ENCODE data around the gene FMNL2. TPM values are rescaled to one million over a fixed set of nuclear protein-coding genes. Genes with fewer than 3 reads are reported as not detected.

FMNL2 gene
- total RNA-seq, 1 donor = 24.2 TPM

DNA sequence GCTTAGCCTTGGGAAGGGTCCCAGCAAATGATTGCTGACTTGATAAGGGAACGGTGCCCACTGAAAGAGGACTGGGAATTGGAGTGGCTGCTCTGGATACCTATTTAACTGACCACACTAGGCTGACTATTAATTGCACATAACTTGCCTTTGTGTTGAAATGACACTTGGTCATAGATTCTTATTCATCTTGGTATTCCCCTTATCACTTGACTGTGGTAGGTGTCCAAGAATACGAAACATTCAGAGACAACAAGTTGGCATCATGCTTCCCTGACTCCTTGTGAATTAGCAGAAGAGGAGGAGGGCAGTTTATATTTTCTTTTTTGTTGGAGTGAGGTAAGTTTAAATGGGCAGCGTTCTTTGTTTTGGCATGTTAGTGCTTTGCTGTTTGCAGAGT lies 13.4 kb downstream of the FMNL2 start:
- H4K20me1 ChIP-seq (ENCODE audit: insufficient read depth, low read length) = peaks cover 7% of the 10 kb centered on the region
- H3K36me3 ChIP-seq (ENCODE audit: insufficient read depth, low read length) = no peaks in the 10 kb centered on the region
- H3K27ac ChIP-seq (ENCODE audit: low read depth, low read length) = no peak overlapping the region
- no peak for DNase-seq (ENCODE audit: insufficient read length, low spot score, missing footprints)
- H3K4me1 ChIP-seq (ENCODE audit: insufficient read depth, low read length) = peaks cover 5% of the 10 kb centered on the region
- H3K79me2 ChIP-seq (ENCODE audit: insufficient read depth, low read length) = peaks cover 47% of the 10 kb centered on the region
- H3K27me3 ChIP-seq (ENCODE audit: insufficient read depth, low read length) = no peaks in the 10 kb centered on the region
- no peaks in the 10 kb centered on the region for H3K9me3 ChIP-seq (ENCODE audit: low read depth, low read length)
- H2AFZ ChIP-seq (ENCODE audit: low read length) = no peak overlapping the region
- TF ChIP-seq, protein P1, sequence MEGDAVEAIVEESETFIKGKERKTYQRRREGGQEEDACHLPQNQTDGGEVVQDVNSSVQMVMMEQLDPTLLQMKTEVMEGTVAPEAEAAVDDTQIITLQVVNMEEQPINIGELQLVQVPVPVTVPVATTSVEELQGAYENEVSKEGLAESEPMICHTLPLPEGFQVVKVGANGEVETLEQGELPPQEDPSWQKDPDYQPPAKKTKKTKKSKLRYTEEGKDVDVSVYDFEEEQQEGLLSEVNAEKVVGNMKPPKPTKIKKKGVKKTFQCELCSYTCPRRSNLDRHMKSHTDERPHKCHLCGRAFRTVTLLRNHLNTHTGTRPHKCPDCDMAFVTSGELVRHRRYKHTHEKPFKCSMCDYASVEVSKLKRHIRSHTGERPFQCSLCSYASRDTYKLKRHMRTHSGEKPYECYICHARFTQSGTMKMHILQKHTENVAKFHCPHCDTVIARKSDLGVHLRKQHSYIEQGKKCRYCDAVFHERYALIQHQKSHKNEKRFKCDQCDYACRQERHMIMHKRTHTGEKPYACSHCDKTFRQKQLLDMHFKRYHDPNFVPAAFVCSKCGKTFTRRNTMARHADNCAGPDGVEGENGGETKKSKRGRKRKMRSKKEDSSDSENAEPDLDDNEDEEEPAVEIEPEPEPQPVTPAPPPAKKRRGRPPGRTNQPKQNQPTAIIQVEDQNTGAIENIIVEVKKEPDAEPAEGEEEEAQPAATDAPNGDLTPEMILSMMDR (IDR thresholded peaks at IDR 0.05; ENCODE audit: extremely low read depth, low read depth, low read length) = no peak
- no peak overlapping the region for H3K4me2 ChIP-seq (ENCODE audit: insufficient read depth, low read length)
- no peak overlapping the region for H3K4me3 ChIP-seq (ENCODE audit: insufficient read depth, low read length)

DNA sequence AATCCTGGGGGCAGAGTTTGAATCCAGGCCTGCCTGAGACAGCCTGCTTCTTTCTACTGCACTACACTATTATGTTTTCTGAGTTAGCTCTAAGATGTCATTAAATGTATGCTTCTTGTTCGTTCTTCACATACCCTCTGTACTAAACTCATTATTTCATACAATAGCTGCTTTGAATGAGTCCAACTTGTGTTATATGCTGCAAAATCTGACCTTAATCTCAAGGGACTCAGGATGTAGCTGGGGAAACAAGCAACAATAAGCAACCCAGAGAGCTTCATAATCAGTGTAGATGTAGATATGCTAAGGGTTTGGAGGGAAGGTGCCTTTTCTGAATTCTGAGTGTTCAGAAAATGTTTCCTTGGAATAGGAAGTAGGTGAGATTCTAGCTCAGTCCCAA lies 14.4 kb downstream of the FMNL2 start:
- H3K27ac ChIP-seq (ENCODE audit: low read depth, low read length) = no peak overlapping the region
- peaks cover 7% of the 10 kb centered on the region for H4K20me1 ChIP-seq (ENCODE audit: insufficient read depth, low read length)
- no peaks in the 10 kb centered on the region for H3K9me3 ChIP-seq (ENCODE audit: low read depth, low read length)
- H3K27me3 ChIP-seq (ENCODE audit: insufficient read depth, low read length) = no peaks in the 10 kb centered on the region
- TF ChIP-seq, protein P1 (IDR thresholded peaks at IDR 0.05; ENCODE audit: extremely low read depth, low read depth, low read length) = no peak
- H3K4me3 ChIP-seq (ENCODE audit: insufficient read depth, low read length) = no peak overlapping the region
- H2AFZ ChIP-seq (ENCODE audit: low read length) = no peak overlapping the region
- H3K4me1 ChIP-seq (ENCODE audit: insufficient read depth, low read length) = peaks cover 13% of the 10 kb centered on the region
- no peak overlapping the region for H3K4me2 ChIP-seq (ENCODE audit: insufficient read depth, low read length)
- H3K36me3 ChIP-seq (ENCODE audit: insufficient read depth, low read length) = no peaks in the 10 kb centered on the region
- DNase-seq (ENCODE audit: insufficient read length, low spot score, missing footprints) = no peak
- peaks cover 47% of the 10 kb centered on the region for H3K79me2 ChIP-seq (ENCODE audit: insufficient read depth, low read length)

DNA sequence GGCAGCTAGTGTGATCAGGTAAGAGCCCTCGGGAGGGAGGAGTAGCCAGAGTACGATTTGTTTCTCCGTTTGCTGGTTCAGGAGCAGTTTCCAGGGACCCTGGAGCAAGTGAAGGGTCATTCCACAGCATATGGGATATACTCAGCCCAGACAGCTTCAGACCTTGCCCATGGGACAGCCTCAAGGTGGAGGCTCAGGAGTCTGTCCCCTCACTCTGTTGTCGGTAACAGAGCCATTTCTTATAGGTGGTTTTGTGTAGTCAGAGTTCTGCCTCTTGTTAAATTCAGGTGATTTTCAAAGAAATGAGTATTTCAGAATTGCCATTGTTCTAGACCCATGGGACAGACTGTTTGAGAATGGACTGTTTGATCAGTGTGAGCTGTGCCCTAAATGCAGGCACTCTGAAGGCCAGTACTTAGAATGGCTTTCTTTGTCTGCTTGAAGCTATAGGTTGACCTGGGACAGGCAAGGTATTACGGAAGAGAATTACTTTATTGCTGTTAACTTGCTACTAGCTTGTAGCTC lies 15.2 kb downstream of the FMNL2 start:
- Histone ChIP-seq H3K4me1 (ENCODE audit: insufficient read depth, low read length) (peaks cover 21% of the 10 kb centered on the region), H4K20me1 (ENCODE audit: insufficient read depth, low read length) (peaks cover 7% of the 10 kb centered on the region)
- TF ChIP-seq, protein P1 (IDR thresholded peaks at IDR 0.05; ENCODE audit: extremely low read depth, low read depth, low read length) = no peak

DNA sequence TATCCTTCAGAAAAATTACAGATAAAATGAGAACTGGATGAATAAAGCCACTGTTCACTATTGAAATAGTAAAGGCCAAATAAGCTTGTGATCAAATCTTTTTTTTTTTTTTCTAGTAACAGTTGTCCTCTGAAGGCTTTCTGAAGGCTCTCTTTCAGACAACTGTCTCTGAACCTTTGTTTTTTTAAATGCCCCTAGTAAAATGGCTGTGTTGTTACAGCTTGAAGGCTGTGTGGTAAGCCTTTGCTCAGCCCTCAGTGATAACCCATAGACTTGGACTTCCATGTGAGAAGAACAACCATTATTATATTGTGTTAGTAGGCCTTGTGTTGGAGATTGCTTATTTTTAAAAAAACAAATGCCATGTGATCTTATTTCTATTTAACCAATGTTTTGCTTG lies 17.6 kb downstream of the FMNL2 start:
- Histone ChIP-seq H4K20me1 (ENCODE audit: insufficient read depth, low read length) (peaks cover 3% of the 10 kb centered on the region), H3K4me3 (ENCODE audit: insufficient read depth, low read length) (no peak overlapping the region), H3K27me3 (ENCODE audit: insufficient read depth, low read length) (no peaks in the 10 kb centered on the region), H3K36me3 (ENCODE audit: insufficient read depth, low read length) (no peaks in the 10 kb centered on the region), H3K27ac (ENCODE audit: low read depth, low read length) (no peak overlapping the region), H2AFZ (ENCODE audit: low read length) (no peak overlapping the region), H3K9me3 (ENCODE audit: low read depth, low read length) (no peaks in the 10 kb centered on the region), H3K79me2 (ENCODE audit: insufficient read depth, low read length) (peaks cover 47% of the 10 kb centered on the region), H3K4me1 (ENCODE audit: insufficient read depth, low read length) (peaks cover 21% of the 10 kb centered on the region), H3K4me2 (ENCODE audit: insufficient read depth, low read length) (no peak overlapping the region)
- TF ChIP-seq, protein P1 (IDR thresholded peaks at IDR 0.05; ENCODE audit: extremely low read depth, low read depth, low read length) = no peak
- DNase-seq (ENCODE audit: insufficient read length, low spot score, missing footprints) = no peak

More for the DNA sequence above, 15.2 kb downstream of the FMNL2 start:
- H3K27ac ChIP-seq (ENCODE audit: low read depth, low read length) = no peak overlapping the region
- no peaks in the 10 kb centered on the region for H3K9me3 ChIP-seq (ENCODE audit: low read depth, low read length)
- H3K36me3 ChIP-seq (ENCODE audit: insufficient read depth, low read length) = no peaks in the 10 kb centered on the region
- no peak overlapping the region for H2AFZ ChIP-seq (ENCODE audit: low read length)
- H3K4me3 ChIP-seq (ENCODE audit: insufficient read depth, low read length) = no peak overlapping the region
- no peak for DNase-seq (ENCODE audit: insufficient read length, low spot score, missing footprints)
- peaks cover 47% of the 10 kb centered on the region for H3K79me2 ChIP-seq (ENCODE audit: insufficient read depth, low read length)
- H3K4me2 ChIP-seq (ENCODE audit: insufficient read depth, low read length) = no peak overlapping the region
- no peaks in the 10 kb centered on the region for H3K27me3 ChIP-seq (ENCODE audit: insufficient read depth, low read length)

All from osteoblast (primary cell).